Kidney epithelial cell (primary cell): Measurements from ENCODE around the gene PLXND1. TPM values are rescaled to one million over a fixed set of nuclear protein-coding genes. Genes with fewer than 3 reads are reported as not detected.
A peak's percentile ranks its signal among the peaks of the same experiment; 100 is the strongest.

ENCODE experiments used
- DNase-seq: peaks from one replicate; pipeline ENCODE4 v3.0.0-alpha.2; 2010; ENCODE audit warnings: low read depth
- H3K27me3 ChIP-seq: 2 replicates; pipeline ENCODE4 v1.6.0; 2011; ENCODE audit warnings: low read length; ENCODE audit not compliant: control insufficient read depth, insufficient read depth
- H3K36me3 ChIP-seq: 2 replicates; pipeline ENCODE4 v1.5.1; 2011; ENCODE audit warnings: low read length; ENCODE audit not compliant: control insufficient read depth, insufficient read depth
- H3K4me3 ChIP-seq: 2 replicates; pipeline ENCODE4 v1.5.1; 2011; ENCODE audit warnings: low read depth, mild to moderate bottlenecking, control low read depth, low read length
- CTCF ChIP-seq: IDR thresholded peaks from 2 replicates; pipeline ENCODE4 v1.5.1; 2011; ENCODE audit warnings: mild to moderate bottlenecking, moderate library complexity, low read length, control low read depth, inconsistent platforms; ENCODE audit not compliant: insufficient read depth, poor library complexity, severe bottlenecking
- total RNA-seq: library from RNA; depleted of rRNA; stranded (reverse); fragments of >200 nt; gene quantifications from 2 replicates; pipeline ENCODE4 v1.2.3, GENCODE V29; 2015

PLXND1 gene
- total RNA-seq, 1 donor from 2014 or later = 103 TPM

GRCh38 chr3:129629011-129629410 is 22.5 kb upstream of the PLXND1 start:
- TF ChIP-seq CTCF = no peak

GRCh38 chr3:129628169-129628522 is 21.7 kb upstream of the PLXND1 start:
- no peak for DNase-seq
- no peaks in the 10 kb centered on the region for H3K36me3 ChIP-seq
- no peak overlapping the region for H3K4me3 ChIP-seq
- TF ChIP-seq CTCF = no peak
- no peaks in the 10 kb centered on the region for H3K27me3 ChIP-seq

More at GRCh38 chr3:129629011-129629410, 22.5 kb upstream of the PLXND1 start:
- Histone ChIP-seq H3K4me3 (no peak overlapping the region), H3K27me3 (no peaks in the 10 kb centered on the region), H3K36me3 (no peaks in the 10 kb centered on the region)
- no peak for DNase-seq

GRCh38 chr3:129627350-129628168 is 21.1 kb upstream of the PLXND1 start:
- Histone ChIP-seq H3K4me3 (peak overlapping the region; percentile 50), H3K36me3 (no peaks in the 10 kb centered on the region), H3K27me3 (no peaks in the 10 kb centered on the region)
- DNase-seq = no peak
- TF ChIP-seq CTCF = peak; percentile 93

DNA sequence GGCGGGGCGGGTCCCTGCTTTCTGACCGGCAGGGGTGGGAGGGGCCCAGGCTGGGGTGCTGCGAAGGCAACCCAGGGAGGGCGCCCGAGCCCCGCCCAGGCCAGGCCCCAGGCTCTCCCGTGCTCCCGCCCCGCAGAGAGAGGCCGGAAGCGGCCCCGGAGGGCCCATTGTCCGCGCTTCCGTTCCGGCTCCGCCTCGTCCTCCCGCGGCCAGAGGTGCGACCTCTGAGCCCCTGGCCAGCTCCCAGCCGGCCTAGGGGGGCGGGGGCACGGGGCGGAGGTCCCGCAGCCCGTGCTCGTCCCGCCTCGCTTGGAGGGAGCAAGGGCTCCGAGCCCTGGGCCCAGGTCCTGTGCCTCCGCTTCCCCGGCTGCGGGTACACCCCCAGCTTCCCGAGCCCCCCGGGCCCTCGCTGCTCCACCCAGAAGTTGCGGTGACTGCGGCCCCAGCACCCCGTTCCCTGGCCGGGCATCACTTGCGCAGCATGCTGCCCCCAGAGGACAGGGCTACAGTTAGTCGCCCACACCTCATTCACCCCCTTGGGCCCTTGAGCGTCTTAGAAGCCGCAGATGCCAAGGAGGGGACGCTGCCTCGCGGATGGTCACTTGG is 20.4 kb upstream of the PLXND1 start:
- no peak for DNase-seq
- no peaks in the 10 kb centered on the region for H3K36me3 ChIP-seq
- peak; percentile 7 for TF ChIP-seq CTCF
- peak overlapping the region; percentile 50 for H3K4me3 ChIP-seq
- H3K27me3 ChIP-seq = no peaks in the 10 kb centered on the region

DNA sequence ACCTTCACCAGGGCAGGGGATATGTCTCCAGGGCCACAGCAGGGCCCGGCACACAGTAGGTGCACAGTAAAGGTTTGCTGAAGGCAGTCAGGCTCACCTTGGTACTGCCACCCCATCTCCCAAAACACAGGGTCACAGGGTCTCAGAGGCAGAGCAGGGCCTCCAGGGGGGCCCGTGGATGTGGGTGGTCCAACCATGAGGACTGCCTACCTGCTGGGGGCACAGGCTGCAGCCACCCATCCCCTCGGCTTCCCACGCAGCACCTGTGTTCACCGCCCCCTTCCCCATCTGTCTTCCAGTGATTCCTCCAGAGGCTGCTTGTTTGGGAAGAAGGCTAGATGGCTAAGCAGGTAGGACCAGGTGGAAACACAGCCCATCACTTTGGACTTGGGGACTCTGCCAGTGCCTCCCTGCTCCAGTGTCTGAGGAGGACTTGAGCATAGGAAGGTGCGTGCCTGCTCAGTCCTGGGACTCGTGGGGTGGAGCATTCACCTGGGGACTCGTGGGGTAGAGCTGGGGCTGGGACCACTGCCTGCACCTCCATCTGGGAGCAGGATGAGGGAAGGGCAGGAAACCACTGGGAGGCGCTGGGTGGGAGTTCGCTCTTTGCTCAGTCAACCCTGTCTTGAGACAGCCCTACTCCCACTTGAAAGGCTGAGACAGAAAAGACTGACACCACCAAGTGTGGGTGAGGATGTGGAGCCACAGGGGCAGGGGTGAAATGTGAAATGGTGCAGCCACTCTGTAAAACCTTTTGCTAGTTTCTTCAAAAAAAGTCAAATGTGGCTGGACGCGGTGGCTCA is 18.8 kb upstream of the PLXND1 start:
- H3K27me3 ChIP-seq = no peaks in the 10 kb centered on the region
- no peaks in the 10 kb centered on the region for H3K36me3 ChIP-seq
- H3K4me3 ChIP-seq = no peak overlapping the region
- peak; percentile 31 for TF ChIP-seq CTCF
- no peak for DNase-seq
